Measurements from ENCODE around the gene DOHH. TPM values are rescaled to one million over a fixed set of nuclear protein-coding genes. Genes with fewer than 3 reads are reported as not detected.

DOHH gene
- total RNA-seq, 3 donors from 2014 or later = 7.6 to 11.1 (median 10.4) TPM

- Histone ChIP-seq H3K36me3 (ENCODE audit: low read depth) (no peaks in the 10 kb centered on the region), H3K4me1 (ENCODE audit: low read depth) (no peaks in the 10 kb centered on the region), H3K4me3 (no peak overlapping the region), H3K9me3 (no peaks in the 10 kb centered on the region)
- intact Hi-C loops (cut with DNase I, micrococcal nuclease) = no loop called here
- no peak for DNase-seq
- peak; percentile 6 for ATAC-seq
- TF ChIP-seq CTCF (IDR thresholded peaks at IDR 0.05) = no peak
Observed at GRCh38 chr19:3537438-3538240, 37.2 kb upstream of the DOHH start.

- Histone ChIP-seq H3K9me3 (no peaks in the 10 kb centered on the region), H3K36me3 (ENCODE audit: low read depth) (no peaks in the 10 kb centered on the region), H3K4me3 (no peak overlapping the region), H3K4me1 (ENCODE audit: low read depth) (no peaks in the 10 kb centered on the region)
- intact Hi-C loops (cut with DNase I, micrococcal nuclease) = no loop called here
- no peak for DNase-seq
- no peak for TF ChIP-seq CTCF (IDR thresholded peaks at IDR 0.05)
- peak; percentile 2 for ATAC-seq
Observed at GRCh38 chr19:3537101-3537437, 36.6 kb upstream of the DOHH start.

GRCh38 chr19:3536429-3537100 lies 36.1 kb upstream of the DOHH start:
- intact Hi-C loops (cut with DNase I, micrococcal nuclease) = no loop called here
- no peak for TF ChIP-seq CTCF (IDR thresholded peaks at IDR 0.05)
- DNase-seq (peak in 1 of 3 donors; percentile 47), ATAC-seq (peak; percentile 4)
- Histone ChIP-seq H3K36me3 (ENCODE audit: low read depth) (no peaks in the 10 kb centered on the region), H3K4me3 (no peak overlapping the region), H3K9me3 (no peaks in the 10 kb centered on the region), H3K4me1 (ENCODE audit: low read depth) (no peaks in the 10 kb centered on the region)

GRCh38 chr19:3535981-3536380 lies 35.5 kb upstream of the DOHH start:
- ATAC-seq (no peak), DNase-seq (no peak)
- intact Hi-C loops (cut with DNase I, micrococcal nuclease) = no loop called here
- H3K9me3 ChIP-seq = no peaks in the 10 kb centered on the region
- no peak for TF ChIP-seq CTCF (IDR thresholded peaks at IDR 0.05)
- no peak overlapping the region for H3K4me3 ChIP-seq
- no peaks in the 10 kb centered on the region for H3K36me3 ChIP-seq (ENCODE audit: low read depth)
- H3K4me1 ChIP-seq (ENCODE audit: low read depth) = no peaks in the 10 kb centered on the region

GRCh38 chr19:3535563-3535965 lies 35.1 kb upstream of the DOHH start:
- Histone ChIP-seq H3K4me3 (no peak overlapping the region), H3K9me3 (no peaks in the 10 kb centered on the region), H3K4me1 (ENCODE audit: low read depth) (no peaks in the 10 kb centered on the region), H3K36me3 (ENCODE audit: low read depth) (no peaks in the 10 kb centered on the region)
- no peak for TF ChIP-seq CTCF (IDR thresholded peaks at IDR 0.05)
- no peak for DNase-seq
- ATAC-seq = no peak
- intact Hi-C loops (cut with DNase I, micrococcal nuclease) = no loop called here
